B cell (primary cell): Measurements from ENCODE around the gene SMIM12. TPM values are rescaled to one million over a fixed set of nuclear protein-coding genes. Genes with fewer than 3 reads are reported as not detected.

Experiments
- ATAC-seq: fragments of 200-7000 bp; cut with Tn5 transposase; one replicate; pipeline ENCODE4 v1.10.0; 2021; ENCODE audit warnings: low read depth, mild to moderate bottlenecking, moderate number of reproducible peaks, moderate library complexity
- CTCF ChIA-PET: fragments of 350-600 bp; sonication (Branson Sonifier 250); formaldehyde crosslinking; loops from one replicate; lab custom pipeline; 2021; ENCODE audit warnings: antibody characterized with exemption, inconsistent platforms; lab: Charles Lee
- POLR2A ChIA-PET: fragments of 350-600 bp; sonication (Branson Sonifier 250); formaldehyde crosslinking; loops from one replicate; lab custom pipeline; 2021; ENCODE audit warnings: antibody characterized with exemption; lab: Charles Lee
- DNase-seq: peaks from one replicate; pipeline ENCODE4 v3.0.0; 2013
- H2AFZ ChIP-seq: 2 replicates; pipeline ENCODE4 v1.6.1; 2012; ENCODE audit warnings: mild to moderate bottlenecking, low read depth, low read length; ENCODE audit not compliant: insufficient read depth, poor library complexity, severe bottlenecking
- H3K27ac ChIP-seq, 2 donors: 1 replicate in 1 of 2; 2 replicates in 1 of 2; pipeline ENCODE4 v1.5.1; 2012 to 2013; ENCODE audit warnings: low read length in 2 of 2, mild to moderate bottlenecking in 2 of 2, moderate library complexity in 1 of 2
- H3K27me3 ChIP-seq, 4 experiments: fragments of 200-600 bp in 1 of 4; sonication (generic) in 1 of 4; replicated peaks in 1 of 4; 1 replicate in 2 of 4; 2 replicates in 2 of 4; pipeline versions ENCODE4 v1.6.1 to v1.7.0; 2013 to 2016; ENCODE audit warnings: low read length in 3 of 4, mild to moderate bottlenecking in 2 of 4, mixed read lengths in 1 of 4, moderate library complexity in 1 of 4; ENCODE audit not compliant: insufficient read depth in 4 of 4, control insufficient read depth in 3 of 4; ENCODE audit errors: control extremely low read depth in 1 of 4
- H3K36me3 ChIP-seq, 2 experiments: replicated peaks in 1 of 2; 1 replicate in 1 of 2; 2 replicates in 1 of 2; pipeline versions ENCODE4 v1.6.1 to v1.7.1; 2013; ENCODE audit warnings: low read length in 1 of 2; ENCODE audit not compliant: insufficient read depth in 2 of 2, control insufficient read depth in 1 of 2; ENCODE audit errors: control extremely low read depth in 1 of 2, extremely low read depth in 1 of 2
- H3K4me1 ChIP-seq, 2 donors: fragments of 200-600 bp in 1 of 2; sonication (generic) in 1 of 2; 1 replicate in 1 of 2; 2 replicates in 1 of 2; pipeline versions ENCODE4 v1.5.1 to v1.6.1; 2013 to 2017; ENCODE audit warnings: low read length in 2 of 2; ENCODE audit not compliant: control insufficient read depth in 2 of 2, insufficient read depth in 2 of 2
- H3K4me2 ChIP-seq: replicated peaks from 2 replicates; pipeline ENCODE3; 2012; ENCODE audit warnings: mild to moderate bottlenecking, low read depth, low read length; ENCODE audit not compliant: poor library complexity, severe bottlenecking
- H3K4me3 ChIP-seq, 5 experiments: fragments of 200-600 bp in 1 of 5; sonication (generic) in 1 of 5; 1 replicate in 3 of 5; 2 replicates in 2 of 5; pipeline versions ENCODE4 v1.5.1 to v1.7.0; 2011 to 2016; ENCODE audit warnings: low read length in 4 of 5, mild to moderate bottlenecking in 4 of 5, low read depth in 2 of 5, control low read depth in 1 of 5, moderate library complexity in 1 of 5; ENCODE audit not compliant: insufficient read depth in 1 of 5; ENCODE audit errors: control extremely low read depth in 1 of 5, extremely low read depth in 1 of 5
- H3K79me2 ChIP-seq: fragments of 200-600 bp; sonication (generic); one replicate; pipeline ENCODE4 v1.6.0; 2016; ENCODE audit warnings: low read length; ENCODE audit not compliant: control insufficient read depth, insufficient read depth
- H3K9ac ChIP-seq: fragments of 200-600 bp; sonication (generic); 2 replicates; pipeline ENCODE4 v1.6.1; 2017; ENCODE audit warnings: mild to moderate bottlenecking, low read length, moderate library complexity
- H3K9me3 ChIP-seq, 3 donors: one replicate each; pipeline versions ENCODE4 v1.6.1 to v1.7.1; 2013; ENCODE audit warnings: low read length in 2 of 3; ENCODE audit not compliant: control insufficient read depth in 2 of 3, insufficient read depth in 1 of 3; ENCODE audit errors: control extremely low read depth in 1 of 3
- H4K20me1 ChIP-seq: 2 replicates; pipeline ENCODE4 v1.6.0; 2012; ENCODE audit warnings: mild to moderate bottlenecking, low read length; ENCODE audit not compliant: insufficient read depth, control insufficient read depth, poor library complexity, severe bottlenecking
- H3K27ac Mint-ChIP-seq: one replicate; pipeline ENCODE4 v1.8.0; 2021; ENCODE audit warnings: mixed read lengths
- H3K27me3 Mint-ChIP-seq: one replicate; pipeline ENCODE4 v1.8.0; 2021; ENCODE audit warnings: mixed read lengths
- H3K4me1 Mint-ChIP-seq: one replicate; pipeline ENCODE4 v1.8.0; 2021; ENCODE audit warnings: mixed read lengths
- H3K4me3 Mint-ChIP-seq: one replicate; pipeline ENCODE4 v1.8.0; 2021; ENCODE audit warnings: mixed read lengths
- H3K9me3 Mint-ChIP-seq: one replicate; pipeline ENCODE4 v1.8.0; 2022; ENCODE audit warnings: mixed read lengths; ENCODE audit not compliant: insufficient read depth
- EZH2 ChIP-seq: IDR thresholded peaks from 2 replicates; pipeline ENCODE4 v1.6.1; 2012; ENCODE audit warnings: borderline replicate concordance, low read depth, mild to moderate bottlenecking, moderate library complexity, low read length; ENCODE audit not compliant: insufficient read depth, poor library complexity, severe bottlenecking
- WGBS: methylation state at CpG from one replicate; pipeline ENCODE4 v1.1.5; 2013; ENCODE audit warnings: missing lambda C conversion rate; ENCODE audit not compliant: insufficient coverage; 5-methylcytosine and 5-hydroxymethylcytosine counted together
- intact Hi-C: fragments of 100-400 bp; cut with micrococcal nuclease; formaldehyde crosslinking; loops from one replicate; pipeline ENCODE4 v1.10.0; 2022
- polyA plus RNA-seq: library from polyadenylated mRNA; depleted of rRNA; stranded (reverse); fragments of >200 nt; gene quantifications from 2 replicates; pipeline ENCODE4 v1.2.3, GENCODE V29; 2012
- total RNA-seq, 2 donors: library from RNA; stranded (reverse); fragments of 120-200 nt in 1 of 2; gene quantifications; 1 replicate in 1 of 2; 2 replicates in 1 of 2; pipeline versions ENCODE4 v1.2.3 to v1.2.4, GENCODE V29; 2013 to 2022
- TF ChIP-seq, protein P1 (sequence below): fragments of 200-600 bp; IDR thresholded peaks from one replicate; pipeline ENCODE4 v1.8.0; 2022; ENCODE audit warnings: antibody characterized with exemption, mild to moderate bottlenecking

The SMIM12 gene
- total and polyA plus RNA-seq, 2 donors (not counting 1 experiment from before 2014, with no cell fraction given) = 26.2 to 33.1 TPM

DNA sequence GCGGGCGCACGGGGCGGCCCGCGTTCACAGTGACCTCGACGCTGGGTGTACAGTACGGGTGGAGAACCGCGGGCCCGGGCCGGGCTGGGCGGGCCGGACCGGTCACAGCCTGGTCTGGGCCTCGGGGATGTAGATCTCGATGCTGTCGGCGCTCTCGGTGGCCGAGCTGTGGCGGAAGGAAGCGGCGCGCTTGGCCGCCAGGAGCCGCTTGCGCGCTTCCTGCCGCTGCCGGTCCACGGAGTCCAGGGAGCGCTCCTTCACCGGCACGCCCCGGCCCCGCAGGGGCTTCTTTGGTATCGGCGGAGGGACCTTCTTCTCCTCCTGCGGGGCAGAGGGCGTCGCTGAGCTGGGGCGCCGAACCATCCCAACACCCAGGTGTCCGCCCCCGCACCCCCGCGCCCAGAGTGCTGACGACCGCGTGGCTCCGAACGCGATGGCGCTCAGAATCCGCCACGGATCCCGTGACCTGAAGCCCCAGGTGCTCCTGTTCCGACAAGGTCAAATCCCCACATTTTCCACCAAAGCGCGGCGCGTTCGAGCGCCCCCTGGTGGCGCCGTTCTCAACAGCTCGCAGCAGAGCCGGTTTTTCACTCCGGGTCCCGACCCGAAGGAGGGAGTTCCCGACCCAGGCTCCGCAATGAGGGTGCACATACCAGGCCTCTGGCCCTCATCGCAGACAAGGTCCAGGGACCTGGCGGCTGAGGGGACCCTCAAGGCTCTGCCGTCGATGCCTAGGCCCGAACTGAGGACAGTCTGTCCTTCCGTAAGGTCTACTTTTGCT lies 6.6 kb upstream of the SMIM12 start:
- H3K4me2 ChIP-seq = peak overlapping the region; percentile 90
- DNase-seq (peak; percentile 96), ATAC-seq (peak; percentile 78)
- peak overlapping the region; percentile 78 for H3K9ac ChIP-seq
- H3K27me3 ChIP-seq = no peaks in the 10 kb centered on the region
- Mint-ChIP-seq H3K27me3 (no peaks in the 10 kb centered on the region), H3K4me3 (peak overlapping the region; percentile 96), H3K27ac (peak overlapping the region; percentile 94), H3K4me1 (peaks cover 32% of the 10 kb centered on the region), H3K9me3 (no peaks in the 10 kb centered on the region)
- intact Hi-C loops = loop anchor here (1.0 to 5.0 kb wide), 5 partner anchors 14 to 326 kb away; partner anchors contain the start of genes SFPQ, ZMYM1 and ZMYM6
- POLR2A ChIA-PET = interaction anchor here (0.6 to 1.2 kb wide), 4 partner anchors 19 to 692 kb away, joined by 3 to 4 read pairs (median 3); partner anchors contain the start of genes NCDN, SFPQ and ZMYM1
- TF ChIP-seq, protein P1, sequence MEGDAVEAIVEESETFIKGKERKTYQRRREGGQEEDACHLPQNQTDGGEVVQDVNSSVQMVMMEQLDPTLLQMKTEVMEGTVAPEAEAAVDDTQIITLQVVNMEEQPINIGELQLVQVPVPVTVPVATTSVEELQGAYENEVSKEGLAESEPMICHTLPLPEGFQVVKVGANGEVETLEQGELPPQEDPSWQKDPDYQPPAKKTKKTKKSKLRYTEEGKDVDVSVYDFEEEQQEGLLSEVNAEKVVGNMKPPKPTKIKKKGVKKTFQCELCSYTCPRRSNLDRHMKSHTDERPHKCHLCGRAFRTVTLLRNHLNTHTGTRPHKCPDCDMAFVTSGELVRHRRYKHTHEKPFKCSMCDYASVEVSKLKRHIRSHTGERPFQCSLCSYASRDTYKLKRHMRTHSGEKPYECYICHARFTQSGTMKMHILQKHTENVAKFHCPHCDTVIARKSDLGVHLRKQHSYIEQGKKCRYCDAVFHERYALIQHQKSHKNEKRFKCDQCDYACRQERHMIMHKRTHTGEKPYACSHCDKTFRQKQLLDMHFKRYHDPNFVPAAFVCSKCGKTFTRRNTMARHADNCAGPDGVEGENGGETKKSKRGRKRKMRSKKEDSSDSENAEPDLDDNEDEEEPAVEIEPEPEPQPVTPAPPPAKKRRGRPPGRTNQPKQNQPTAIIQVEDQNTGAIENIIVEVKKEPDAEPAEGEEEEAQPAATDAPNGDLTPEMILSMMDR = peak; percentile 98
- no peak for TF ChIP-seq EZH2
- 2% methylated on average over 81 of the region's 81 CpGs for WGBS
- H3K9me3 ChIP-seq = no peaks in the 10 kb centered on the region
- H3K36me3 ChIP-seq = no peaks in the 10 kb centered on the region
- H4K20me1 ChIP-seq = no peaks in the 10 kb centered on the region
- H3K4me1 ChIP-seq = peaks cover 9 to 17% of the 10 kb centered on the region in 2 donors
- H3K4me3 ChIP-seq = peak overlapping the region; percentile 30 to 78 (median 76)
- peak overlapping the region; percentile 91 for H2AFZ ChIP-seq
- H3K79me2 ChIP-seq = peaks cover 1% of the 10 kb centered on the region
- H3K27ac ChIP-seq = peak overlapping the region; percentile 75 to 81
- CTCF ChIA-PET = interaction anchor here (0.6 to 3.8 kb wide), 11 partner anchors 8 to 119 kb away, joined by 3 to 35 read pairs (median 4); partner anchors contain the start of gene TMEM35B
